HG03060 (cell line): ENCODE measurements around the gene FAM76A.
"Not testable (repeated sequence)": the region's sequence is repeated elsewhere in the genome, so short reads cannot be mapped to it uniquely, and the experiment has no call there.

Experiments used
- ATAC-seq: cut with Tn5 transposase; IDR thresholded peaks from one replicate; pipeline ENCODE4 v1.9.1; 2021; ENCODE audit warnings: low read depth, moderate number of reproducible peaks; ENCODE audit not compliant: unreplicated experiment

Gene FAM76A

DNA sequence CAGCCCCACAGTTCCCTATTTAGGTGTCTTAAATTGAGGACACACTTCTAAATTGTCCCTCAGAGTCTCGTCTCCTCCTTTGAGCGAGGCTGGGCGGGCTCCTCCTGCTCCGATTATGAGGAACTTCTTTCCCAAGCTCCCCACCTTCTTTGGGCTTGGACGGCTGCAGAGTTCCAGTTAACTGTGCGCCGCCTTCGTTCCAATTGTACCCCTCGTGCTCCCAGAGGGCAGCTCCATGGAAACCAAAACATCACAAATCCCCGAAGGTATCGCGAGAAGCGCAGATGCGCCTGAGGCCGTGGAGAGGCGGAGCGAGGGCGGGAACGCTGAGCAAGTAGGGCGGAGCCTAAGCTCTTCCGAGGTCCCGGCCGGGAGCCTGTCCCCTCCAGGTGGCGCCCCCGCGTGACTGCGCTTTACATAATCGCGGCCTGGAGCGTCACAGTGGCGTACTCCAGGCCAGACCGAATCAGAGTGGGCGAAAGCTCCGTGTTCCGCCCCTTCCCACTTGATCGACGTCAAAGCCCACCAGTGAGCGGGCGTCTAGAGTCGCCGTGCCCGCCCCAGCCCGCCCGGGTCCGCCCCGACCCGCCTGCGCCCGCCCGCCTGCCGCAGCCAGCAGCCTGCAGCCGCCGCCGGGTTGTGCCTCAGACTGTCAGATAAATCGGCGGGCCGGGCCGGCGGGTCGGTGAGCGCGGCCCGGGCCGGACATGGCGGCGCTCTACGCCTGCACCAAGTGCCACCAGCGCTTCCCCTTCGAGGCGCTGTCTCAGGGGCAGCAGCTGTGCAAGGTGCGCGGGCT, at the start of gene FAM76A:
TSS of gene FAM76A (plus strand) at position 588 of the 799 bp plus-strand sequence. CDS start at position 708, 120 bp downstream.
- ATAC-seq: peak; percentile 93

DNA sequence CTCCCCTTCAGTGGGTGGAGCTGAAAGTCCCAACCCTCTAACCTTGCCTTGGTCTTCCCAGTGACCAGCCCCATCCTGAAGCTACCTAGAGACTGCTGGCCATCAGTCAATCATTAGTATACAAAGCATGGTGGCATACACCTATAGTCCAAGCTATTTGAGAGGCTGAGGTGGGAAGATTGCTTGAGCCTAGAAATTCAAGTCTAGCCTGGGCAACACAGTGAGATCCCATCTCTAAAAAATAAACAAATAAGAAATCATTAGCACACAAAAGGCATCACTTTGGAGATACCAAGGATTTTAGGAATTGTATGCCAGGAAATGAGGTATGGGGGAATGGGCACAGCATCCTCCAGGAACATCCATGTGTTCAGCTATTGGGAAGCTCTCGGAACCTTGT, 49.4 kb upstream of the FAM76A start:
- no peak for ATAC-seq

DNA sequence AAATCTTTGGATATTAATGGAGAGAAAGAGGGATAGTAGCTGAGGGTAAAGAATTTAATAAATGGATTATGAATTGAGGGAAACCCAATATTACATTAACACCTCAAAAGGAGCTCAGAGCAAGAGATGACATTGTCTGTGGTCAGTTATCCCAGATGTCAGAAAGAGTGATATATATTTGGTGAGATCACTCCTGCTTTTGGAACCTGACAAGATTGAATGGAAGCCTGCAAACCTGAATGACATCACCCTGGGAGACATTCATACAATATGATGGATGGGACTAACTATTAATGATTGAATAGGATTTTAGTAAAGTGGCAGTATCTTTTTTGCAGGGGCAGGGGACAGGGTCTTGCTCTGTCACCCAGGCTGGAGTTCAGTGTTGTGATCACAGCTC, 47.0 kb upstream of the FAM76A start:
- ATAC-seq: no peak

DNA sequence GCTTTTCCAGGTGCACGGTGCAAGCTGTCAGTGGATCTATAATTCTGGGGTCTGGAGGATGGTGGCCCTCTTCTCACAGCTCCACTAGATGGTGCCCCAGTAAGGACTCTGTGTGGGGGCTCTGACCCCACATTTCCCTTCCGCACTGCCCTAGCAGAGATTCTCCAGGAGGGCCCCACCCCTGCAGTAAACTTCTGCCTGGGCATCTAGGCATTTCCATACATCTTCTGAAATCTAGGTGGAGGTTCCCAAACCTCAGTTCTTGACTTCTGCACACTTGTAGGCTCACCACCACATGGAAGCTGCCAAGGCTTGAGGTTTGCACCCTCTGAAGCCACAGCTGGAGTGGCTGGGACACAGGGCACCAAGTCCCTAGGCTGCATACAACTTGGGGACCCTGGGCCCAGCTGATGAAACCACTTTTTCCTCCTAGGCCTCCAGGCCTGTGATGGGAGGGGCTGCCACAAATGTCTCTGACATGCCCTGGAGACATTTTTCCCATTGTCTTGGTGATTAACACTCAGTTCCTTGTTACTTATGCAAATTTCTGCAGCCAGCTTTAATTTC, 45.5 kb upstream of the FAM76A start:
- not testable (repeated sequence) for ATAC-seq

DNA sequence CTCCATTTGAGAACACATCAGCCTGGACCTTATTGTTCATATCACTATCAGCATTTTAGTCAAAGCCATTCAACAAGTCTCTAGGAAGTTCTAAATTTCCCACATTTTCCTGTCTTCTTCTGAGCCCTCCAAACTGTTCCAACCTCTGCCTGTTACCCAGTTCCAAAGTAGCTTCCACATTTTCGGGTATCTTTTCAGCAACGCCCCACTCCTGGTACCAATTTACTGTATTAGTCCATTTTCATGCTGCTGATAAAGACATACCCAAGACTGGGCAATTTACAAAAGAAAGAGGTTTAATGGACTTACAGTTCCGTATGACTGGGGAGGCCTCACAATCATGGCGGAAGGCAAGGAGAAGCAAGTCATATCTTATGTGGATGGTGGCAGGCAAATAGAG, 44.2 kb upstream of the FAM76A start:
- ATAC-seq: not testable (repeated sequence)

DNA sequence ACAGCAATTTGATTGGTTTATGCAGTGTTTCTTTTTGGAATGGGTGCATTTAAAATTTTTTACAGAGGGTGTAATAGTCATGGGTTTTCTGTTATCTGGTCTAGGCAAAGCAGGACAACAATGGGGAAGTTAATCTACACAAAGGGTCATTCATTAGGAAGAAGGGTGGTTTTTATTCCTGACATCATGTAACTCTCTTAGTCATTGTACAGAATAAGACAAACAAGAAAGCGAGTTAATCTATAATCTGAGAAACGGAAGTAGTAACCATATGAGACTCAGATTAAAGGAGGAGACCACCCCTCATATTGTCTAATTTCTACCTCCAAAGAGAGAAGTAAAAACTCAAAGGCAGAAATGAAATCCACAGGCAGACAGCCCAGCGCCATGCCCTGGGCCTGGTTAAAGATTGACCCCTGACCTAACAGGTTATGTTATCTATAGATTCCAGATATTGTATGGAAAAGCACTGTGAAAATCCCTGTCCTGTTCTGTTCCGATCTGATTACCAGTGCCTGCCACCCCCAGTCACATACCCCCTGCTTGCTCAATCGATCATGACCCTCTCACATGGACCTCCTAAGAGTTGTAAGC, 43.3 kb upstream of the FAM76A start:
- no peak for ATAC-seq

DNA sequence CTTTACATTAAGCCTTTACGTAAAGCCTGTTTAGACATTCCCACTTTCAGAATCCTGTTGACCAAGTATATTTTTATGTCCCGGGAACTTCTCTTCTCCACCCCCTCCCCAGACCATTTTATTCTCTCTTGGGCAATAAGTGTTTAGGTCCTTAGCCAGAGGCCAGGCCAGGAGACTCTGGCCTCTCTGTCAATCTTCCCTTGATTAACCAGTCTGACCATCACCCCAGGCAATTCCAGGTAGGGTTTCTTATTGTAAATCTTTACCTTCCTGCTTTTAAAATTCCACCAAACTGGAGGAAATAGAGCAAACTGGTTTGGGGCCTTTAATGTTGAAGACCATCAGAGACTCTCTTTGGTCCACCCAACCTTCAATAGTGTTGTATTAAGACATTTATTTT, 41.6 kb upstream of the FAM76A start:
- ATAC-seq: no peak

DNA sequence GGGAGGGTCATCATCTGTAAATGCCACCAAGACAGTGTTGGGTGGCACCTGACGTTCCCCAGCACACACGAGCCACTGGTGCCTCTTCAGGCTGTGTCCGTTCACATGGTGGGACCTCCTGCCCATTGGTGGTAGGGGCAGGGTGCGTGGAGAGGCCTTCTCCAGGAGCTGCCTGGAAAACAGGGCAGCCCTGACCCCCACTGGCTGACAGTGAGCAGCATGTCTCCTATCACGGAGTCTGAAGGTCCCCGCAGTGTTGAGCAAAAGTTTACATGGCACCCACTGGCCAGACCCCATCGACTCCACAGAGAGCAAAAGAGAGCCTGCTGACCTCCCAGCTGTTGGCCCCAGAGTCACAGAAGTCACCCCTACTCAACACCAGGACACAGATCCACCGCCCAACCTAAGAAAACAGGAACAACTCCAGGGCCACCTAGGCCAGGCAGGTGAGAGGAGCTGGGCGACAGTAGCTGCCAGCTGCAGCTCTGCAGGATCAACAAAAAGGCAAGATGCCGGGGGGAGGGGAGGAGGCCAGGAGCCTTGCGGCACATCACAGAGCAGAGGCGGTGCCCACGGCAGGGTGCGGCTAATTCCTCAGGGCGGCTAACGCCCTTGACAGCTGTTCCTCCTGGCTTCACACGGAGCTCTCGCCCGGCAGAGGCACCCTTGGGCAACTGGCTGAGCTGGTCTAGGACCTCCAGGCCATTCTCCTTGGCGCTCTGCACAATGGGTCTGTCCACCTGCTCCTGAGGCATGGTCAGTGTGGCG, 39.4 kb upstream of the FAM76A start:
- ATAC-seq: no peak

DNA sequence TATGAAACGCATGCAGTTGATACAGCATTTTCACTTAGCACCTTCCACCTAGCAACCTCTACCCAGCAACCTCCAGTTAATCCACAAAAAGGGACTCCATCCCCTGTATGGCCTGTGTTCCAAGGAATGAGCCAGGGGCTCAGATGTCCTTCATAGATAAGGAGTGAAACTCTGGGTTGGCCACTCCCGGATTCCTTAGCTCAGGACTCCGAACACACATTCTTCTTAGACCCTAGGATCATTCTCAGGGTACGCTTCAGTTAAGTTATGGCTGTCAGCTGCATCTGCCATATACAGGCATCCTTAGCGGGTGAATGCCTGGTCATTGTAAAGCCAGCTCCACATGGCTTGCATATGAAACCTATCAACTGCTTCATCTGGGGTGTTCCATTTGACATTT, 37.9 kb upstream of the FAM76A start:
- no peak for ATAC-seq

DNA sequence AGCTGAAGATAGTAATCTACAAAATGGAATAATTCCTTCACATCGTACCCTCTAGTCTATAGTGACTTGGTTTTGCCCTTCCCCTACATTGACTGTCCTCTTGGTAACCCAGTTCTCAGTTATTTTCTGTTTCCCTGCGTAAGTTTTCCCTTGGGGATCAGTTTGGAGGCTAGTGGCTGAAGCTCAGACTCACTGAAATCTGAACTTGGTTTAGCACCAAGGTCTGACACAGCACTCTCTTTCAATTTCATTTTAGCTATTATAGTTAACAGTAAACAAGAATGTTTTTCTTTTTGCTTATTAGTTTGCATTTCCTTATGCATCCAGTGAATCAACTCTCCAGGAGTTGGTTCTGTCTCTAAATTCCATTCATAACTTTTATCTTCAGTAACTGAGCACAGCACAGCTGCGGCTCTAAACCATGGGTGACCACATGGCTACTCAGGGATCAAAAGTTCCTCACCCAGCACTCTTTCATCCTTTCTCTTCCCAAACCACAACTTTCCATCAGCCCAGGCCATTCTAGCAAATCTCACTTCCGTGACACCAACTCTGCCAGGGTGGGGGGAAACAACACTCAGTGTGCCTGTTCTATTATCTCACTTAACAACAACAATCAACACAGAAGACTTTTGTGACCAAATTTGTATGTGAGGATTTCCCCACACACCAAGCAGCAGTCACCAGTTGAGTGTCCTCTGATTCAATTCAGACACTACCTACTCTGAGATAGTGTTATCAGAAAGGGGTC, 36.2 kb upstream of the FAM76A start:
- no peak for ATAC-seq

DNA sequence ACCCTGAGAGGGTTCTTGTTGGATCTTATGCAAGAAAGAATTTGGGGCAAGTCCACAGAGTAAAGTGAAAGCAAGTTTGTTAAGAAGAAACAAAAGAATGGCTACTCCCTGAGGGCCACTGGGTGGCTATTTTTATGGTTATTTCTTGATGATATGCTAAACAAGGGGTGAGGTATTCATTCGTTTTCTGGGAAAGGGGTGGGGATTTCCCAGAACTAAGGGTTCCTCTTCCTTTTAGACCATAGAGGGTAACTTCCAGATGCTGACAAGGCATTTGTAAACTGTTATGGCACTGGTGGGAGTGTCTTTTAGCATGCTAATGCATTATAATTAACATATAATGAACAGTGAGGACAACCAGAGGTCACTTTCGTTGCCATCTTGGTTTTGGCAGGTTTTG, 35.6 kb upstream of the FAM76A start:
- no peak for ATAC-seq

DNA sequence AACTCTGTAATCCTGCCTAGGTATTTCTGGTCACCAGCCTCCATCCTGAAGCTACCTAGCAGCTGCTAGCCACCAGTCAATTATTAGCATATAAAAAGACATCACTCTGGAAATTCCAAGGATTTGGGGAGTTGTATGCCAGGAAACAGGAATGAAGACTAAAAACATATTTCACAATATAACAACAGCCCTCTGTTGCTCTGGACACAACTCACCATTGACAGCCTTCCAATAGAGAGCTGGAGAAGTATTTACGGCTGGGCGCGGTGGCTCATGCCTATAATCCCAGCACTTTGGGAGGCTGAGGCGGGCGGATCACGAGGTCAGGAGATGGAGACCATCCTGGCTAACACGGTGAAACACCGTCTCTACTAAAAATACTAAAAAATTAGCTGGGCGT, 28.9 kb upstream of the FAM76A start:
- not testable (repeated sequence) for ATAC-seq

DNA sequence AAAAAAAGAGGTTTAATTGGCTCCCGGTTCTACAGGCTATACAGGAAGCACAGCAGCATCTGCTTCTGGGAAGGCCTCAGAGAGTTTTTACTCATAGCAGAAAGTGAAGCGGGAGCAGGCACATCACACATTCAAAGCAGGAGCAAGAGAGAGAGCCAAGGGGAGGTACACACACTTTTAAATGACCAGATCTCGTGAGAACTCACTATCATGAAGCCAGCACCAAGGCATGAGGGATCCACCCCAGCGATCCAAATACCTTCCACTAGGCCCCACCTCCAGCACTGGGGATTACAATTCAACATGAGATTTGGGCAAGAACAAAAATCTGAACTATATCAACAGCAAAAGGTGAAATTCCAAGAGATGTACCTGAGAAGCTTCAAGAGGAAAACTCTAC, 20.8 kb upstream of the FAM76A start:
- ATAC-seq: no peak

DNA sequence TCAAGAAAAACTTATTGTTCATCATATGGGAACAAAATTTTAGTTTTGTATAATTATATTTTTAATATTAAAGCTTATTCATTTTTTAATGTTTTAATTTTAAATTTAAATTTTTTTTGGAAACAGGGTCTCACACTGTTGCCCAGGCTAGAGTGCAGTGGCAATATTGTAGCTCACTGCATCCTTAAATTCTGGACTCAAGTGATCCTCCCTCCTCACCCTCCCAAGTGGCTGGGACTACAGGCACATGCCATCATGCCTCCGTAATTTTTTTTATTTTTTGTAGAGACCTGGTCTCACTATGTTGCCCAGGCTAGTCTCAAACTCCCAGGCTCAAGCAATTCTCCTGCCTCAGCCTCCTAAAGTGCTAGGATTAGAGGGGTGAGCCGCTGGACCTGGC, 20.2 kb upstream of the FAM76A start:
- no peak for ATAC-seq

DNA sequence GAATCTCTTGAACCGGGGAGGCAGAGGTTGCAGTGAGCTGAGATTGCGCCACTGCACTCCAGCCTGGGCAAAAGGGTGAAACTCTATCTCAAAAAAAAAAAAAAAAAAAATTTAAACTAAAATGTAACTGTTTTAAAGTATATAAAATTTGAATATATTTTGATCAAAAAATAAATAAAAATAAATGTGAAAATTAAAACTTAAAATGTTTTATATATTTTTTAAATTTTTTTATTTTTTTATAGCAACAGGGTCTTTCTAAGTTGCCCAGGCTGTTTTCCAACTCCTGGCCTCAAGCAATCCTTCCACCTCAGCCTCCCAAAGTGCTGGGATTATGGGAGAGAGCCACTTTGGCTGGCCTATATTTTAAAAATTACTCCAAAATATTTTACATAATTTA, 15.2 kb upstream of the FAM76A start:
- no peak for ATAC-seq

DNA sequence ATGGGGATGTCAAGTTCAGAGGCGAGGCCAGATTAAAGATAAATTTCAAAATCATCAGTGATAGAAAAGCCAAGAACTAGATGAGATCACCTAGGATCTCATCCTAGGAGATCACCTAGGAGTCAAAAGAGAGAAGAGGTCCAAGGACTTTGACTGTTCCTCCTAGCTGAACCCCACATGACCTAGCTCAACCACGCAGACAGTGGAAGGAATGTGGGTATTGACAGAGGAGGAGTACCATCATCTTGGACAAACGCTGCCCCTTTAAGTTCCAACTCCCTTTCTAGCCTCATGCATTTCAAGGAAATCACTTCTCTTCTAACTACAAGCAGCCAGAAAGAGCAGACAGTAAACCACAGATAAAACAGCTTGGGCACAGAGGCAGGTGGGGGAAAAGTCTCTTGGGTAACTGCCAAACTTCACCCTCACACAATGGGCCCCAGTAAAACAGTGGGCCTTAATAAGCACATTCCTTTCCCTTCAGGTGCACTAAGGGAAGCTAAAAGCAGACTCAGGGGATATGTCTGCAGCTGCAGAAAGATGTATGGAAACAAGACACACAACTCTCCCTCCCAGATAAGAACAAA, 12.5 kb upstream of the FAM76A start:
- no peak for ATAC-seq

DNA sequence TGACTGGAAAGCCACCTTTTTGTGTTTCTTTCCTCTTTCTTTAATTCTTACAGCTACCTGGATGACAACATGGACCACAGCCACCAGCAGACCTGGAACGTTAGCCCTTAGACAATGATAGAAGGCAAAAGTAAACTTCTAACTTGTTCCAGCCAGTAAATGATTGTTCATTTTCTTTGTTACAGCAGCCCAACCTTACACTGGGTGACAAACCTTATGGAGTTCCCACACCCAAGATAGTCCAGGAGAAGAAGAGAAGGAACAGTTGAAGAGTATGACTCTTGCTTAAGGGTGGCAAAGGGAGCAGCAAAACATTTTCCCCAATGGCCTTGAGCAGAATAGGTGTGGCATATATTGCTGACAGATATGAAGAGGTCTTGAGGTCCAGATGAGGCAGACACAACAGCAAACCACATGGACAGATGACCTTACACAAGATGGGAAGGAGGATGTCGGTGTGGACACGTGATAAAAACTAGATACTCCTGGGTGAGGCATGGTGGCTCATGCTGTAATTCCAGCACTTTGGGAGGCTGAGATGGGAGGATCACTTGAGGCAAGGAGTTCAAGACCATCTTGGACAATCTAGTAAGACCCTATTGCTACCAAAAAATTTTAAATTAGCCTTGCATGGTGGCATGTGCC, 11.8 kb upstream of the FAM76A start:
- no peak for ATAC-seq

DNA sequence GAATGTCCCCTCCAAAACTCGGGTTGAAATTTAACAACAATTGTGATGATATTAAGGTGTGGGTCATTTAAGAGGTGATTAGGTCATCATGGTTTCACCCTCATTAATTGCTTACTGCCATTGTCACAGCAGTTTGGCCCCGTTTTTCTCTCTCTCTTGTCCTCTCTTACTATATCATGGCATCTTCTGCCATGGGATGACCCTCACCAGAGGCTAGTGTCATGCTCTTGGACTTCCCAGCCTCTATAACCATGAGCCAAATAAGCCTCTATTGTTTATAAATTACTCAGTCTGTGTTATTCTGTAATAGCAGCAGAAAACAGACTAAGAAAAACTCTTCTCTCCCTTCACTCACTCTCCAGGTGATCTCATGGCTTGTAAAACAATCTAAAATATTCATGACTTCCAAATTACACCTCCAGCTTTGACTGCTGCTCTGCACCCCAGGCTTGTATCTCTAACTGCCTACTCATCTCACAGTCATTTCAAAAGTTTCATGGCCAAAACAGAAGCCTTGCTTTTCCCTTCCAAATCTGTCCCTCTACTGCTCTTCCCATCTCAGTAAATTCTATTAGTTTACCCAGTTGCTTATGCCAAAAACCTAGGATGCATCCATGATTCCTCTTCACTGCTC, 9.4 kb upstream of the FAM76A start:
- ATAC-seq: no peak
